B cell (primary cell): ENCODE data around the gene MRPL28. TPM values are rescaled to one million over a fixed set of nuclear protein-coding genes. Genes with fewer than 3 reads are reported as not detected.
A peak's percentile ranks its signal among the peaks of the same experiment; 100 is the strongest.

Experiments used
- ATAC-seq: fragments of 200-7000 bp; cut with Tn5 transposase; one replicate; pipeline ENCODE4 v1.10.0; 2021; ENCODE audit warnings: low read depth, mild to moderate bottlenecking, moderate number of reproducible peaks, moderate library complexity
- CTCF ChIA-PET: fragments of 350-600 bp; sonication (Branson Sonifier 250); formaldehyde crosslinking; loops from one replicate; lab custom pipeline; 2021; ENCODE audit warnings: antibody characterized with exemption, inconsistent platforms; lab: Charles Lee
- POLR2A ChIA-PET: fragments of 350-600 bp; sonication (Branson Sonifier 250); formaldehyde crosslinking; loops from one replicate; lab custom pipeline; 2021; ENCODE audit warnings: antibody characterized with exemption; lab: Charles Lee
- DNase-seq: peaks from one replicate; pipeline ENCODE4 v3.0.0; 2013
- H2AFZ ChIP-seq: 2 replicates; pipeline ENCODE4 v1.6.1; 2012; ENCODE audit warnings: mild to moderate bottlenecking, low read depth, low read length; ENCODE audit not compliant: insufficient read depth, poor library complexity, severe bottlenecking
- H3K27ac ChIP-seq, 2 donors: 1 replicate in 1 of 2; 2 replicates in 1 of 2; pipeline ENCODE4 v1.5.1; 2012 to 2013; ENCODE audit warnings: low read length in 2 of 2, mild to moderate bottlenecking in 2 of 2, moderate library complexity in 1 of 2
- H3K27me3 ChIP-seq, 4 experiments: fragments of 200-600 bp in 1 of 4; sonication (generic) in 1 of 4; replicated peaks in 1 of 4; 1 replicate in 2 of 4; 2 replicates in 2 of 4; pipeline versions ENCODE4 v1.6.1 to v1.7.0; 2013 to 2016; ENCODE audit warnings: low read length in 3 of 4, mild to moderate bottlenecking in 2 of 4, mixed read lengths in 1 of 4, moderate library complexity in 1 of 4; ENCODE audit not compliant: insufficient read depth in 4 of 4, control insufficient read depth in 3 of 4; ENCODE audit errors: control extremely low read depth in 1 of 4
- H3K36me3 ChIP-seq, 2 experiments: replicated peaks in 1 of 2; 1 replicate in 1 of 2; 2 replicates in 1 of 2; pipeline versions ENCODE4 v1.6.1 to v1.7.1; 2013; ENCODE audit warnings: low read length in 1 of 2; ENCODE audit not compliant: insufficient read depth in 2 of 2, control insufficient read depth in 1 of 2; ENCODE audit errors: control extremely low read depth in 1 of 2, extremely low read depth in 1 of 2
- H3K4me1 ChIP-seq, 2 donors: fragments of 200-600 bp in 1 of 2; sonication (generic) in 1 of 2; 1 replicate in 1 of 2; 2 replicates in 1 of 2; pipeline versions ENCODE4 v1.5.1 to v1.6.1; 2013 to 2017; ENCODE audit warnings: low read length in 2 of 2; ENCODE audit not compliant: control insufficient read depth in 2 of 2, insufficient read depth in 2 of 2
- H3K4me2 ChIP-seq: replicated peaks from 2 replicates; pipeline ENCODE3; 2012; ENCODE audit warnings: mild to moderate bottlenecking, low read depth, low read length; ENCODE audit not compliant: poor library complexity, severe bottlenecking
- H3K4me3 ChIP-seq, 5 experiments: fragments of 200-600 bp in 1 of 5; sonication (generic) in 1 of 5; 1 replicate in 3 of 5; 2 replicates in 2 of 5; pipeline versions ENCODE4 v1.5.1 to v1.7.0; 2011 to 2016; ENCODE audit warnings: low read length in 4 of 5, mild to moderate bottlenecking in 4 of 5, low read depth in 2 of 5, control low read depth in 1 of 5, moderate library complexity in 1 of 5; ENCODE audit not compliant: insufficient read depth in 1 of 5; ENCODE audit errors: control extremely low read depth in 1 of 5, extremely low read depth in 1 of 5
- H3K79me2 ChIP-seq: fragments of 200-600 bp; sonication (generic); one replicate; pipeline ENCODE4 v1.6.0; 2016; ENCODE audit warnings: low read length; ENCODE audit not compliant: control insufficient read depth, insufficient read depth
- H3K9ac ChIP-seq: fragments of 200-600 bp; sonication (generic); 2 replicates; pipeline ENCODE4 v1.6.1; 2017; ENCODE audit warnings: mild to moderate bottlenecking, low read length, moderate library complexity
- H3K9me3 ChIP-seq, 3 donors: one replicate each; pipeline versions ENCODE4 v1.6.1 to v1.7.1; 2013; ENCODE audit warnings: low read length in 2 of 3; ENCODE audit not compliant: control insufficient read depth in 2 of 3, insufficient read depth in 1 of 3; ENCODE audit errors: control extremely low read depth in 1 of 3
- H4K20me1 ChIP-seq: 2 replicates; pipeline ENCODE4 v1.6.0; 2012; ENCODE audit warnings: mild to moderate bottlenecking, low read length; ENCODE audit not compliant: insufficient read depth, control insufficient read depth, poor library complexity, severe bottlenecking
- H3K27ac Mint-ChIP-seq: one replicate; pipeline ENCODE4 v1.8.0; 2021; ENCODE audit warnings: mixed read lengths
- H3K27me3 Mint-ChIP-seq: one replicate; pipeline ENCODE4 v1.8.0; 2021; ENCODE audit warnings: mixed read lengths
- H3K4me1 Mint-ChIP-seq: one replicate; pipeline ENCODE4 v1.8.0; 2021; ENCODE audit warnings: mixed read lengths
- H3K4me3 Mint-ChIP-seq: one replicate; pipeline ENCODE4 v1.8.0; 2021; ENCODE audit warnings: mixed read lengths
- H3K9me3 Mint-ChIP-seq: one replicate; pipeline ENCODE4 v1.8.0; 2022; ENCODE audit warnings: mixed read lengths; ENCODE audit not compliant: insufficient read depth
- CTCF ChIP-seq: fragments of 200-600 bp; IDR thresholded peaks from one replicate; pipeline ENCODE4 v1.8.0; 2022; ENCODE audit warnings: antibody characterized with exemption, mild to moderate bottlenecking
- EZH2 ChIP-seq: IDR thresholded peaks from 2 replicates; pipeline ENCODE4 v1.6.1; 2012; ENCODE audit warnings: borderline replicate concordance, low read depth, mild to moderate bottlenecking, moderate library complexity, low read length; ENCODE audit not compliant: insufficient read depth, poor library complexity, severe bottlenecking
- WGBS: methylation state at CpG from one replicate; pipeline ENCODE4 v1.1.5; 2013; ENCODE audit warnings: missing lambda C conversion rate; ENCODE audit not compliant: insufficient coverage; 5-methylcytosine and 5-hydroxymethylcytosine counted together
- intact Hi-C: fragments of 100-400 bp; cut with micrococcal nuclease; formaldehyde crosslinking; loops from one replicate; pipeline ENCODE4 v1.10.0; 2022
- polyA plus RNA-seq: library from polyadenylated mRNA; depleted of rRNA; stranded (reverse); fragments of >200 nt; gene quantifications from 2 replicates; pipeline ENCODE4 v1.2.3, GENCODE V29; 2012
- total RNA-seq, 2 donors: library from RNA; stranded (reverse); fragments of 120-200 nt in 1 of 2; gene quantifications; 1 replicate in 1 of 2; 2 replicates in 1 of 2; pipeline versions ENCODE4 v1.2.3 to v1.2.4, GENCODE V29; 2013 to 2022

The MRPL28 gene
- total and polyA plus RNA-seq, 2 donors (not counting 1 experiment from before 2014, with no cell fraction given) = 44.3 to 67.7 TPM

DNA sequence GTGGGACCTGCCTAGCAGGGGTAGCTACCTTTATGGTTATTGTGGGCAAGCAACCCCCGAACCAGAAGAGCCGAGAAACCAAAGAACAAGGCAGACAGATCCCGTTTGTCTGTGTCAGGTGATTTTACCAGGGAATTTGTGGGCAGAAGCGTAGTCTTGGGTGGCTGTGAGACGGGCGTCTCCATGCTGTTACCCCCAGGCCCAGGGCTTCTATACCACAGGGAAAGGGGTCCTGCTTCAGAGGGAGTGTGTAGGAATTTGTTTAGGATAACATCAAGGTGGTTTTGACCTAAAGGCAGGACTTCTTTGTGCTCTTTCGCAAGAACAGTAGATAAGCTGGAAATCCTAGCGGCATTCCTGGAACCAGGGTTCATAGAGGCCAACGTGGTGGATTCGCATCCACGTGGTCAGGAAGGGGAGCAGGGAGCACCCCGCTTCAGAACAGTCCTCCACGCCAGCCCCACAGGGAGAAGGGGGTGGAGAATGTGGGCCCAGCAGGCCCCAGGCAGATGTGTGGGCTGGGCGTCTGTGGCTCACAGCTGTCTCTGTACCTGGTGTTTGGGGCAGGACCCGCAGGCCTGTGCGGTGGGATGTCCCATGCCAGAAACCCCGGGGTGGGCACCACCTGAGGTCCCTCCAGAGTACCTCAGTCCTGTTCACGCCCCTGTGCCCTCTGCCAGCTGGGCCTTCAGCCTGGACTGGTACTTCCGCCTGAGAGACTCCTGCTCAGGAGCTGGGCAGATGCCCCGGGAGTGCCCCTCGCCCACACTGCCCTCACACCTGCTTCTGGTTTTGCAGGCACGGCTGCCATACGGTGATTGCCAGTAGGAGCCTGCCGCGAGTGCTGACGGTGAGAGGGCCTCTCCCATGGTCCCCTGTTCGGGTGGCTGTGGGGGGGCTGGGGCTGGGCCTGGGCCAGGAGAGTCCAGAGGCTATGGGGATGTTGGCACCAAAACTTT lies 35.5 kb upstream of the MRPL28 start:
- H3K9me3 Mint-ChIP-seq = no peaks in the 10 kb centered on the region
- Histone ChIP-seq H3K79me2 (no peaks in the 10 kb centered on the region), H3K27me3 (no peaks in the 10 kb centered on the region), H3K9me3 (no peaks in the 10 kb centered on the region), H3K27ac (no peak overlapping the region), H3K9ac (no peak overlapping the region), H3K4me2 (no peak overlapping the region), H2AFZ (no peak overlapping the region), H4K20me1 (no peaks in the 10 kb centered on the region), H3K4me3 (no peak overlapping the region), H3K4me1 (peaks cover 0 to 6% of the 10 kb centered on the region in 2 donors), H3K36me3 (no peaks in the 10 kb centered on the region)
- no peaks in the 10 kb centered on the region for H3K4me1 Mint-ChIP-seq
- no peak overlapping the region for H3K4me3 Mint-ChIP-seq
- POLR2A ChIA-PET = no interaction called here
- WGBS = 81% methylated on average over 27 of the region's 27 CpGs
- DNase-seq = no peak
- CTCF ChIA-PET = no interaction called here
- TF ChIP-seq EZH2 (no peak), CTCF (no peak)
- no peak for ATAC-seq
- H3K27ac Mint-ChIP-seq = peak overlapping the region; percentile 37
- intact Hi-C loops = no loop called here
- H3K27me3 Mint-ChIP-seq = no peaks in the 10 kb centered on the region

- no peak overlapping the region for H3K27ac Mint-ChIP-seq
- intact Hi-C loops = loop anchor here (5.0 kb wide), 2 partner anchors 182 to 1207 kb away; partner anchors contain the start of genes CRAMP1 and IFT140
- H3K4me3 ChIP-seq = no peak overlapping the region
- no peak overlapping the region for H3K4me2 ChIP-seq
- no peak overlapping the region for H3K9ac ChIP-seq
- 86% methylated on average over 10 of the region's 12 CpGs for WGBS
- H2AFZ ChIP-seq = no peak overlapping the region
- no peaks in the 10 kb centered on the region for H3K79me2 ChIP-seq
- ATAC-seq (no peak), DNase-seq (no peak)
- H3K4me3 Mint-ChIP-seq = no peak overlapping the region
- no peaks in the 10 kb centered on the region for H3K27me3 Mint-ChIP-seq
- H3K4me1 Mint-ChIP-seq = peaks cover 7% of the 10 kb centered on the region
- POLR2A ChIA-PET = no interaction called here
- no peaks in the 10 kb centered on the region for H3K9me3 ChIP-seq
- no peaks in the 10 kb centered on the region for H3K9me3 Mint-ChIP-seq
- H3K36me3 ChIP-seq = peaks cover 0 to under 1% of the 10 kb centered on the region in 2 experiments
- no peak overlapping the region for H3K27ac ChIP-seq
- H3K27me3 ChIP-seq = no peaks in the 10 kb centered on the region
- TF ChIP-seq EZH2 (no peak), CTCF (no peak)
- H4K20me1 ChIP-seq = no peaks in the 10 kb centered on the region
- CTCF ChIA-PET = no interaction called here
- H3K4me1 ChIP-seq = peaks cover 5 to 13% of the 10 kb centered on the region in 2 donors
Observed at GRCh38 chr16:404971-405486, 34.7 kb upstream of the MRPL28 start.
